Activated T-cell treated with anti-CD3 and anti-CD28 coated beads, Interleukin-2, amount 50 U/mL, for 48 hours (primary cell): ENCODE data around the gene TBC1D22A.
"Not testable (repeated sequence)": the region's sequence is repeated elsewhere in the genome, so short reads cannot be mapped to it uniquely, and the experiment has no call there.

ENCODE experiments used
- DNase-seq, 2 experiments: peaks; one replicate each; pipeline ENCODE4 v3.0.0-alpha.2; 2020

Gene TBC1D22A

GRCh38 chr22:46774253-46774979 lies 12.0 kb downstream of the TBC1D22A start:
- DNase-seq: peak; percentile 60 to 67

GRCh38 chr22:46774980-46775849 lies 12.8 kb downstream of the TBC1D22A start:
- peak in 1 of 2 experiments; percentile 36 for DNase-seq

GRCh38 chr22:46775850-46776826 lies 13.7 kb downstream of the TBC1D22A start:
- DNase-seq: no peak

GRCh38 chr22:46776876-46777608 lies 14.6 kb downstream of the TBC1D22A start:
- DNase-seq: no peak

- DNase-seq: peak; percentile 63 to 68
Observed at GRCh38 chr22:46777609-46777970, 15.1 kb downstream of the TBC1D22A start.

GRCh38 chr22:46779023-46779422 lies 16.6 kb downstream of the TBC1D22A start:
- no peak for DNase-seq

GRCh38 chr22:46779651-46780050 lies 17.2 kb downstream of the TBC1D22A start:
- DNase-seq: no peak

GRCh38 chr22:46780453-46780852 lies 18.0 kb downstream of the TBC1D22A start:
- no peak for DNase-seq

- no peak for DNase-seq
Observed at GRCh38 chr22:46781291-46781690, 18.8 kb downstream of the TBC1D22A start.

- not testable (repeated sequence) for DNase-seq
Observed at GRCh38 chr22:46782200-46782599, 19.8 kb downstream of the TBC1D22A start.

- no peak for DNase-seq
Observed at GRCh38 chr22:46783721-46784120, 21.3 kb downstream of the TBC1D22A start.

GRCh38 chr22:46788441-46789172 lies 26.2 kb downstream of the TBC1D22A start:
- DNase-seq: peak in 1 of 2 experiments; percentile 39

GRCh38 chr22:46789992-46790391 lies 27.5 kb downstream of the TBC1D22A start:
- DNase-seq: no peak

- peak; percentile 76 to 80 for DNase-seq
Observed at GRCh38 chr22:46791201-46791731, 28.8 kb downstream of the TBC1D22A start.

- DNase-seq: no peak
Observed at GRCh38 chr22:46792061-46792796, 29.8 kb downstream of the TBC1D22A start.

GRCh38 chr22:46792841-46793261 lies 30.4 kb downstream of the TBC1D22A start:
- no peak for DNase-seq

- DNase-seq: no peak
Observed at GRCh38 chr22:46793497-46793896, 31.0 kb downstream of the TBC1D22A start.

GRCh38 chr22:46794067-46794466 lies 31.6 kb downstream of the TBC1D22A start:
- DNase-seq: no peak

GRCh38 chr22:46794491-46794890 lies 32.0 kb downstream of the TBC1D22A start:
- DNase-seq: peak in 1 of 2 experiments; percentile 6

GRCh38 chr22:46795140-46795539 lies 32.7 kb downstream of the TBC1D22A start:
- peak in 1 of 2 experiments; percentile 11 for DNase-seq
